ENCODE data around the gene EIF2A.

The EIF2A gene

GRCh38 chr3:150605998-150606641, 59.5 kb downstream of the EIF2A start:
- Histone ChIP-seq H3K9me2 (replicated peaks; ENCODE audit: control insufficient read depth, low read length) (no peaks in the 10 kb centered on the region), H4K20me1 (ENCODE audit: control insufficient read depth, insufficient read depth, low read depth, low read length) (peaks cover 38% of the 10 kb centered on the region), H3K4me2 (ENCODE audit: low read length) (peak overlapping the region; percentile 90), H3K4me3 (ENCODE audit: low read length) (peak overlapping the region; percentile 87), H3K27ac (ENCODE audit: low read depth, low read length) (peak overlapping the region; percentile 91), H3F3A (ENCODE audit: control insufficient read depth, insufficient read depth) (peaks cover 18% of the 10 kb centered on the region), H3K9me3 (ENCODE audit: control insufficient read depth, insufficient read depth, low read length) (no peaks in the 10 kb centered on the region), H3K27me3 (ENCODE audit: control insufficient read depth, low read length) (no peaks in the 10 kb centered on the region), H3K79me2 (ENCODE audit: control insufficient read depth, low read length) (peaks cover 99% of the 10 kb centered on the region), H3K4me1 (ENCODE audit: control insufficient read depth, low read length) (peaks cover 57% of the 10 kb centered on the region), H3K36me3 (ENCODE audit: control insufficient read depth, low read length) (peaks cover 73% of the 10 kb centered on the region)
- no peak for TF ChIP-seq EZH2phosphoT487 (IDR thresholded peaks at IDR 0.05; ENCODE audit: borderline replicate concordance, low read length)
- no peak for TF ChIP-seq CTCF (IDR thresholded peaks at IDR 0.05; ENCODE audit: low read depth, low read length, poor library complexity, severe bottlenecking)

- TF ChIP-seq CTCF (IDR thresholded peaks at IDR 0.05; ENCODE audit: low read depth, low read length, poor library complexity, severe bottlenecking): no peak
- TF ChIP-seq EZH2phosphoT487 (IDR thresholded peaks at IDR 0.05; ENCODE audit: borderline replicate concordance, low read length): no peak
- Histone ChIP-seq H3K9me2 (replicated peaks; ENCODE audit: control insufficient read depth, low read length) (no peaks in the 10 kb centered on the region), H3K27ac (ENCODE audit: low read depth, low read length) (peak overlapping the region; percentile 91), H3K4me2 (ENCODE audit: low read length) (peak overlapping the region; percentile 90), H3K4me1 (ENCODE audit: control insufficient read depth, low read length) (peaks cover 57% of the 10 kb centered on the region), H3K36me3 (ENCODE audit: control insufficient read depth, low read length) (peaks cover 86% of the 10 kb centered on the region), H3K27me3 (ENCODE audit: control insufficient read depth, low read length) (no peaks in the 10 kb centered on the region), H4K20me1 (ENCODE audit: control insufficient read depth, insufficient read depth, low read depth, low read length) (peaks cover 38% of the 10 kb centered on the region), H3K4me3 (ENCODE audit: low read length) (peak overlapping the region; percentile 87), H3K79me2 (ENCODE audit: control insufficient read depth, low read length) (peaks cover 100% of the 10 kb centered on the region), H3K9me3 (ENCODE audit: control insufficient read depth, insufficient read depth, low read length) (no peaks in the 10 kb centered on the region), H3F3A (ENCODE audit: control insufficient read depth, insufficient read depth) (peaks cover 18% of the 10 kb centered on the region)
Measured at GRCh38 chr3:150607267-150608065, 60.9 kb downstream of the EIF2A start.

GRCh38 chr3:150609988-150610387, 63.4 kb downstream of the EIF2A start:
- no peak for TF ChIP-seq EZH2phosphoT487 (IDR thresholded peaks at IDR 0.05; ENCODE audit: borderline replicate concordance, low read length)
- no peak for TF ChIP-seq CTCF (IDR thresholded peaks at IDR 0.05; ENCODE audit: low read depth, low read length, poor library complexity, severe bottlenecking)
- Histone ChIP-seq H3K4me3 (ENCODE audit: low read length) (no peak overlapping the region; the same call in 1 of the 2 replicates), H3K36me3 (ENCODE audit: control insufficient read depth, low read length) (peaks cover 89% of the 10 kb centered on the region), H3K4me2 (ENCODE audit: low read length) (no peak overlapping the region), H3K4me1 (ENCODE audit: control insufficient read depth, low read length) (peaks cover 56% of the 10 kb centered on the region), H3K27me3 (ENCODE audit: control insufficient read depth, low read length) (no peaks in the 10 kb centered on the region), H3K9me3 (ENCODE audit: control insufficient read depth, insufficient read depth, low read length) (no peaks in the 10 kb centered on the region; the same call in 1 of the 2 replicates), H3K27ac (ENCODE audit: low read depth, low read length) (no peak overlapping the region), H4K20me1 (ENCODE audit: control insufficient read depth, insufficient read depth, low read depth, low read length) (peaks cover 33% of the 10 kb centered on the region), H3F3A (ENCODE audit: control insufficient read depth, insufficient read depth) (peaks cover 14% of the 10 kb centered on the region), H3K9me2 (replicated peaks; ENCODE audit: control insufficient read depth, low read length) (no peaks in the 10 kb centered on the region), H3K79me2 (ENCODE audit: control insufficient read depth, low read length) (peaks cover 96% of the 10 kb centered on the region)
